Testis (tissue), 3 donors: Measurements from ENCODE around the gene FOSL1. TPM values are rescaled to one million over a fixed set of nuclear protein-coding genes. Genes with fewer than 3 reads are reported as not detected.
"Not testable (repeated sequence)": the region's sequence is repeated elsewhere in the genome, so short reads cannot be mapped to it uniquely, and the experiment has no call there.

Experiments
- DNase-seq: peaks from one replicate; pipeline ENCODE4 v3.0.0-alpha.2; 2019
- H3K27ac ChIP-seq, 2 donors: fragments of 200-600 bp; sonication (generic); one replicate each; pipeline ENCODE4 v1.5.1; 2019
- H3K27me3 ChIP-seq: fragments of 200-600 bp; sonication (generic); one replicate; pipeline ENCODE4 v1.5.1; 2019
- H3K36me3 ChIP-seq: fragments of 200-600 bp; sonication (generic); one replicate; pipeline ENCODE4 v1.5.1; 2017; ENCODE audit warnings: low read depth; ENCODE audit errors: missing control alignments
- H3K4me1 ChIP-seq: fragments of 200-600 bp; sonication (generic); one replicate; pipeline ENCODE4 v1.5.1; 2019
- H3K4me3 ChIP-seq, 2 donors: fragments of 200-600 bp; sonication (generic); one replicate each; pipeline ENCODE4 v1.5.1; 2017 to 2019
- H3K9me3 ChIP-seq: fragments of 200-600 bp; sonication (generic); one replicate; pipeline ENCODE4 v1.5.1; 2017
- CTCF ChIP-seq, 3 experiments: fragments of 450-650 bp in 2 of 3; fragments of 200-600 bp in 1 of 3; sonication (generic) in 1 of 3; IDR thresholded peaks; one replicate each; pipeline ENCODE4 v1.5.1; 2016 to 2019; ENCODE audit warnings: antibody characterized with exemption in 3 of 3, mild to moderate bottlenecking in 2 of 3, moderate library complexity in 1 of 3
- POLR2A ChIP-seq: fragments of 450-650 bp; IDR thresholded peaks from one replicate; pipeline ENCODE4 v1.6.1; 2017; ENCODE audit warnings: antibody characterized with exemption, mild to moderate bottlenecking, moderate library complexity
- WGBS, 2 donors: methylation state at CpG; one replicate each; pipeline ENCODE4 v1.1.5; 2018; 5-methylcytosine and 5-hydroxymethylcytosine counted together
- intact Hi-C: fragments of 100-400 bp; cut with DNase I; formaldehyde crosslinking; loops from one replicate; pipeline ENCODE4 v1.15.1; 2023; ENCODE audit warnings: low total_unique reads
- polyA plus RNA-seq: library from polyadenylated mRNA; stranded (reverse); fragments of 350-450 nt; fragmentation: Illumina TruSeq; extraction: RNeasy Lipid Tissue Mini Kit (QIAGEN cat#74804); gene quantifications from one replicate; pipeline ENCODE4 v1.2.3, GENCODE V29; 2014; ENCODE audit warnings: low read depth, low replicate concordance; ENCODE audit not compliant: insufficient read depth
- total RNA-seq, 2 donors: library from RNA; depleted of rRNA; stranded (reverse); fragments of >200 nt; gene quantifications; one replicate each; pipeline ENCODE4 v1.2.3, GENCODE V29; 2016

FOSL1 gene
- total and polyA plus RNA-seq, 3 donors from 2014 or later: 1.7 to 2.0 (median 1.7) TPM

- DNase-seq: no peak
- intact Hi-C loops: no loop called here
Observed at GRCh38 chr11:65849771-65850216, 50.4 kb downstream of the FOSL1 start.

GRCh38 chr11:65849366-65849765 lies 50.8 kb downstream of the FOSL1 start:
- Histone ChIP-seq H3K27ac (no peak overlapping the region), H3K9me3 (no peaks in the 10 kb centered on the region), H3K36me3 (no peaks in the 10 kb centered on the region), H3K4me1 (no peaks in the 10 kb centered on the region), H3K27me3 (no peaks in the 10 kb centered on the region), H3K4me3 (no peak overlapping the region)
- intact Hi-C loops: no loop called here
- no peak for DNase-seq
- no peak for TF ChIP-seq POLR2A
- TF ChIP-seq CTCF (IDR thresholded peaks at IDR 0.05): no peak
- WGBS, 2 donors: 67 to 74% methylated on average over 1 to 8 of the region's 8 CpGs

More at GRCh38 chr11:65849771-65850216, 50.4 kb downstream of the FOSL1 start:
- TF ChIP-seq POLR2A (no peak), CTCF (IDR thresholded peaks at IDR 0.05) (no peak)
- Histone ChIP-seq H3K36me3 (no peaks in the 10 kb centered on the region), H3K9me3 (no peaks in the 10 kb centered on the region), H3K27ac (no peak overlapping the region), H3K27me3 (no peaks in the 10 kb centered on the region), H3K4me1 (no peaks in the 10 kb centered on the region), H3K4me3 (no peak overlapping the region)
- WGBS, 2 donors: 54 to 55% methylated on average over 7 to 16 of the region's 16 CpGs

GRCh38 chr11:65848693-65849092 lies 51.5 kb downstream of the FOSL1 start:
- 57 to 63% methylated on average over 7 of the region's 7 CpGs for WGBS, 2 donors

GRCh38 chr11:65847746-65848145 lies 52.4 kb downstream of the FOSL1 start:
- no peak overlapping the region for H3K27ac ChIP-seq
- H3K27me3 ChIP-seq: no peaks in the 10 kb centered on the region
- intact Hi-C loops: no loop called here
- H3K4me1 ChIP-seq: no peaks in the 10 kb centered on the region
- TF ChIP-seq POLR2A (no peak), CTCF (IDR thresholded peaks at IDR 0.05) (no peak)
- H3K9me3 ChIP-seq: no peaks in the 10 kb centered on the region
- no peak overlapping the region for H3K4me3 ChIP-seq
- DNase-seq: no peak
- H3K36me3 ChIP-seq: no peaks in the 10 kb centered on the region
- 81 to 91% methylated on average over 3 of the region's 3 CpGs for WGBS, 2 donors

More at GRCh38 chr11:65848693-65849092, 51.5 kb downstream of the FOSL1 start:
- DNase-seq, intact Hi-C loops, H3K9me3 ChIP-seq, H3K36me3 ChIP-seq, H3K27me3 ChIP-seq, H3K4me1 ChIP-seq, H3K4me3 ChIP-seq, H3K27ac ChIP-seq: not testable (repeated sequence)

GRCh38 chr11:65844231-65844872 lies 55.8 kb downstream of the FOSL1 start:
- DNase-seq: no peak
- H3K4me3 ChIP-seq: no peak overlapping the region
- H3K27me3 ChIP-seq: no peaks in the 10 kb centered on the region
- H3K27ac ChIP-seq: no peak overlapping the region
- TF ChIP-seq POLR2A (no peak), CTCF (IDR thresholded peaks at IDR 0.05) (no peak)
- no peaks in the 10 kb centered on the region for H3K4me1 ChIP-seq
- intact Hi-C loops: no loop called here
- 80 to 86% methylated on average over 10 of the region's 10 CpGs for WGBS, 2 donors
- no peaks in the 10 kb centered on the region for H3K9me3 ChIP-seq
- no peaks in the 10 kb centered on the region for H3K36me3 ChIP-seq
